WTC11 (cell line): ENCODE measurements around the gene ESR2. TPM values are rescaled to one million over a fixed set of nuclear protein-coding genes. Genes with fewer than 3 reads are reported as not detected.

Experiments used
- ATAC-seq: fragments of 200-7000 bp; cut with Tn5 transposase; 2 replicates; pipeline ENCODE4 v1.10.0; 2021; ENCODE audit warnings: mild to moderate bottlenecking, moderate library complexity
- CTCF ChIA-PET: fragments of 300-600 bp; sonication (Branson Sonifier 250); formaldehyde crosslinking; loops from one replicate; lab custom pipeline; 2021; ENCODE audit warnings: antibody characterized with exemption; lab: Charles Lee
- POLR2A ChIA-PET: fragments of 350-600 bp; sonication (Branson Sonifier 250); formaldehyde crosslinking; loops from one replicate; lab custom pipeline; 2021; ENCODE audit warnings: antibody characterized with exemption; lab: Charles Lee
- DNase-seq: peaks from one replicate; pipeline ENCODE4 v3.0.0; 2021; ENCODE audit warnings: low spot score
- H3K27ac Mint-ChIP-seq: 2 replicates; pipeline ENCODE4 v1.8.0; 2021; ENCODE audit warnings: mixed read lengths
- H3K27me3 Mint-ChIP-seq: 2 replicates; pipeline ENCODE4 v1.8.0; 2021; ENCODE audit warnings: low read depth, mild to moderate bottlenecking, moderate library complexity, mixed read lengths
- H3K36me3 Mint-ChIP-seq: 2 replicates; pipeline ENCODE4 v1.8.0; 2021; ENCODE audit warnings: mixed read lengths
- H3K4me1 Mint-ChIP-seq: 2 replicates; pipeline ENCODE4 v1.8.0; 2022; ENCODE audit warnings: mixed read lengths
- H3K4me3 Mint-ChIP-seq: 2 replicates; pipeline ENCODE4 v1.8.0; 2021; ENCODE audit warnings: mild to moderate bottlenecking, moderate library complexity, mixed read lengths
- H3K9me3 Mint-ChIP-seq: 2 replicates; pipeline ENCODE4 v1.8.0; 2021; ENCODE audit warnings: mixed read lengths
- ARID4B ChIP-seq: sonication (generic); formaldehyde crosslinking; IDR thresholded peaks from 2 replicates; pipeline ENCODE4 v1.8.0; 2023; ENCODE audit warnings: missing genetic modification reagents, mild to moderate bottlenecking, borderline replicate concordance
- ATF1 ChIP-seq: sonication (generic); formaldehyde crosslinking; IDR thresholded peaks from 2 replicates; pipeline ENCODE4 v1.8.1; 2023; ENCODE audit warnings: mild to moderate bottlenecking, moderate library complexity, missing genetic modification reagents
- E2F1 ChIP-seq: sonication (generic); formaldehyde crosslinking; IDR thresholded peaks from 2 replicates; pipeline ENCODE4 v1.8.0; 2022; ENCODE audit warnings: mild to moderate bottlenecking, missing genetic modification reagents
- ELF4 ChIP-seq: sonication (generic); formaldehyde crosslinking; IDR thresholded peaks from 2 replicates; pipeline ENCODE4 v1.8.1; 2022; ENCODE audit warnings: low read depth, mild to moderate bottlenecking, moderate library complexity, missing genetic modification reagents
- FOXJ3 ChIP-seq: sonication (generic); formaldehyde crosslinking; IDR thresholded peaks from 2 replicates; pipeline ENCODE4 v1.9.0; 2021; ENCODE audit warnings: missing genetic modification reagents, mild to moderate bottlenecking, borderline replicate concordance
- HMGA2 ChIP-seq: fragments of 250-450 bp; sonication (Bioruptor Pico); IDR thresholded peaks from 2 replicates; pipeline ENCODE4 v1.4.0; 2021; ENCODE audit warnings: mild to moderate bottlenecking, moderate library complexity
- NFYB ChIP-seq: sonication (generic); formaldehyde crosslinking; conservative IDR thresholded peaks from 2 replicates; pipeline ENCODE4 v1.8.0; 2022; ENCODE audit warnings: low read depth, missing genetic modification reagents
- NR3C1 ChIP-seq: sonication (generic); formaldehyde crosslinking; conservative IDR thresholded peaks from 2 replicates; pipeline ENCODE4 v1.8.1; 2023; ENCODE audit warnings: low read depth, mild to moderate bottlenecking, missing genetic modification reagents
- PRDM15 ChIP-seq: sonication (generic); formaldehyde crosslinking; IDR thresholded peaks from 2 replicates; pipeline ENCODE4 v1.8.0; 2022; ENCODE audit warnings: missing genetic modification reagents
- RELA ChIP-seq: sonication (generic); formaldehyde crosslinking; IDR thresholded peaks from 2 replicates; pipeline ENCODE4 v1.8.1; 2022; ENCODE audit warnings: missing genetic modification reagents, mild to moderate bottlenecking, borderline replicate concordance
- SMAD4 ChIP-seq: sonication (generic); formaldehyde crosslinking; IDR thresholded peaks from 2 replicates; pipeline ENCODE4 v1.8.0; 2022; ENCODE audit warnings: mild to moderate bottlenecking, missing genetic modification reagents
- TCF7 ChIP-seq: sonication (generic); formaldehyde crosslinking; IDR thresholded peaks from 2 replicates; pipeline ENCODE4 v1.8.0; 2022; ENCODE audit warnings: mild to moderate bottlenecking, low read depth, missing genetic modification reagents, moderate library complexity
- ZNF219 ChIP-seq: sonication (generic); formaldehyde crosslinking; IDR thresholded peaks from 2 replicates; pipeline ENCODE4 v1.8.0; 2023; ENCODE audit warnings: missing genetic modification reagents, mild to moderate bottlenecking, borderline replicate concordance
- ZNF281 ChIP-seq: sonication (generic); formaldehyde crosslinking; IDR thresholded peaks from 2 replicates; pipeline ENCODE4 v1.8.0; 2023; ENCODE audit warnings: mild to moderate bottlenecking, missing genetic modification reagents
- ZNF317 ChIP-seq: sonication (generic); formaldehyde crosslinking; IDR thresholded peaks from 2 replicates; pipeline ENCODE4 v1.8.1; 2023; ENCODE audit warnings: low read depth, mild to moderate bottlenecking, moderate library complexity, missing genetic modification reagents, borderline replicate concordance
- ZNF423 ChIP-seq: fragments of 250-450 bp; sonication (Bioruptor Pico); IDR thresholded peaks from 2 replicates; pipeline ENCODE4 v2.1.2; 2022; ENCODE audit warnings: mild to moderate bottlenecking, moderate library complexity
- total RNA-seq: library from RNA; stranded (reverse); gene quantifications from 3 replicates; pipeline ENCODE4 v1.2.3, GENCODE V29; 2021

The ESR2 gene
- total RNA-seq, 1 experiment from 2014 or later = 0.50 TPM

GRCh38 chr14:64061706-64062105, 232.5 kb downstream of the ESR2 start (continued):
- no peak for TF ChIP-seq ARID4B (CRISPR knock-in tag)
- no peak for TF ChIP-seq ZNF317 (CRISPR knock-in tag)
- no peak for TF ChIP-seq NR3C1 (CRISPR knock-in tag)
- TF ChIP-seq HMGA2 = no peak
- no peak for TF ChIP-seq SMAD4
- TF ChIP-seq TCF7 (CRISPR knock-in tag) = no peak
- TF ChIP-seq ZNF281 (CRISPR knock-in tag) = no peak
- TF ChIP-seq FOXJ3 (CRISPR knock-in tag) = no peak
- no peak for TF ChIP-seq ZNF423 (CRISPR knock-in tag)
- TF ChIP-seq NFYB (CRISPR knock-in tag) = no peak
- TF ChIP-seq ZNF219 (CRISPR knock-in tag) = no peak
- no peak for TF ChIP-seq PRDM15
- no peak for TF ChIP-seq E2F1 (CRISPR knock-in tag)

- H3K4me3 Mint-ChIP-seq = peak overlapping the region; percentile 4; the same call in 1 of the 2 replicates
- ChIA-PET POLR2A (no interaction called here), CTCF (interaction anchor here (0.6 to 1.8 kb wide), 11 partner anchors 9 to 268 kb away, joined by 3 to 9 read pairs (median 5); partner anchors contain the start of gene ESR2)
- TF ChIP-seq RELA (CRISPR knock-in tag) = no peak
- TF ChIP-seq ATF1 (CRISPR knock-in tag) = no peak
- TF ChIP-seq ELF4 = no peak
- ATAC-seq = no peak
- DNase-seq = no peak
- H3K9me3 Mint-ChIP-seq = no peaks in the 10 kb centered on the region
- peaks cover 25% of the 10 kb centered on the region for H3K4me1 Mint-ChIP-seq
- H3K27ac Mint-ChIP-seq = peak overlapping the region; percentile 81
- H3K36me3 Mint-ChIP-seq = peaks cover 10% of the 10 kb centered on the region
- H3K27me3 Mint-ChIP-seq = no peaks in the 10 kb centered on the region
Observed at GRCh38 chr14:64061115-64061514, 233.1 kb downstream of the ESR2 start.
